AG04449 (cell line): ENCODE data around the gene SLC25A27.

ENCODE experiments used
- CTCF ChIA-PET: fragments of 350-600 bp; formaldehyde crosslinking; extraction: SDS; loops from one replicate; lab custom pipeline; 2021; ENCODE audit warnings: antibody characterized with exemption; lab: Yijun Ruan, JAX
- POLR2A ChIA-PET: fragments of 400-600, 350-600 bp; formaldehyde crosslinking; extraction: SDS; loops from one replicate; lab custom pipeline; 2020; ENCODE audit warnings: antibody characterized with exemption, inconsistent platforms; lab: Yijun Ruan, JAX
- DNase-seq: peaks from one replicate; pipeline ENCODE4 v3.0.0-alpha.2; 2010; ENCODE audit warnings: low read depth, low spot score
- H3K4me3 ChIP-seq: 2 replicates; pipeline ENCODE4 v1.5.1; 2011; ENCODE audit warnings: low read depth, mild to moderate bottlenecking, control low read depth, low read length
- TF ChIP-seq, protein P1 (sequence below): IDR thresholded peaks from one replicate; pipeline ENCODE4 v1.5.1; 2011; ENCODE audit warnings: mild to moderate bottlenecking, moderate library complexity, low read length, control low read depth, inconsistent platforms; ENCODE audit not compliant: insufficient read depth; ENCODE audit errors: missing control alignments

SLC25A27 gene

DNA sequence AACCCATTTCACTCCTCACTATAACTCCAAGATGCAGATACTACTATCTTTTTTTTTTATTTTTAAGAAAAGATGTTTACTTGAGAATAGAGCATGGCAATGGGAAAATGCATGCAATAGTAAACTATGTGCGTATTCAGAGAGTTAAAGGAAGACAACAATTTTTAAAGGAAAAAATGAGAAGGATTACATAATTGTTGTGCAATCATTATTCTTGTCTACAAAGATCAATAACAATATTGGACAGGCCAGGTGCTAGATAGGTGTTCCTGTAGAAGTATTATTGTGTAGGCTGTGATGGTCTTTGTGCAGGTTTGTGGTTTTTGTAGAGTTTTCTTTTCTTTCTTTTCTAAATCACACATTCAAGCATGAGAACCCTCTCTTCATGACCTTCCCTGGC is 20.7 kb upstream of the SLC25A27 start:
- POLR2A ChIA-PET, result no interaction called here
- TF ChIP-seq, protein P1, sequence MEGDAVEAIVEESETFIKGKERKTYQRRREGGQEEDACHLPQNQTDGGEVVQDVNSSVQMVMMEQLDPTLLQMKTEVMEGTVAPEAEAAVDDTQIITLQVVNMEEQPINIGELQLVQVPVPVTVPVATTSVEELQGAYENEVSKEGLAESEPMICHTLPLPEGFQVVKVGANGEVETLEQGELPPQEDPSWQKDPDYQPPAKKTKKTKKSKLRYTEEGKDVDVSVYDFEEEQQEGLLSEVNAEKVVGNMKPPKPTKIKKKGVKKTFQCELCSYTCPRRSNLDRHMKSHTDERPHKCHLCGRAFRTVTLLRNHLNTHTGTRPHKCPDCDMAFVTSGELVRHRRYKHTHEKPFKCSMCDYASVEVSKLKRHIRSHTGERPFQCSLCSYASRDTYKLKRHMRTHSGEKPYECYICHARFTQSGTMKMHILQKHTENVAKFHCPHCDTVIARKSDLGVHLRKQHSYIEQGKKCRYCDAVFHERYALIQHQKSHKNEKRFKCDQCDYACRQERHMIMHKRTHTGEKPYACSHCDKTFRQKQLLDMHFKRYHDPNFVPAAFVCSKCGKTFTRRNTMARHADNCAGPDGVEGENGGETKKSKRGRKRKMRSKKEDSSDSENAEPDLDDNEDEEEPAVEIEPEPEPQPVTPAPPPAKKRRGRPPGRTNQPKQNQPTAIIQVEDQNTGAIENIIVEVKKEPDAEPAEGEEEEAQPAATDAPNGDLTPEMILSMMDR, result no peak
- no peak overlapping the region for H3K4me3 ChIP-seq
- CTCF ChIA-PET, result no interaction called here
- DNase-seq, result no peak

DNA sequence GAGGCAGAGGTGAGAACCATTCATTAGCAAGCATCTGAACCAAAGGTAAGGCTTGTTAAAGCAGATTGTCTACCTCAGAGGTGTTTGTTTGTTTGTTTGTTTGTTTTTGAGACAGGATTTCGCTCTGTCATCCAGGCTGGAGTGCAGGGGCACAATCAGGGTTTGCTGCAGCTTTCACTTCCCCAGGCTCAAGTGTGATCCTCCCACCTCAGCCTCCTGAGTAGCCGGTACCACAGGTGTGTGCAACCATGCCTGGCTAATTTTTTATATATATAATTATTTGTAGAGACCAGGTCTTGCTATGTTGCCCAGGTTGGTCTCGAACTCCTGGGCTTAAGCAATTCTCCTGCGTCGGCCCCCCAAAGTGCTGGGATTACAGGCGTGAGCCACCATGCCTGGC is 17.3 kb upstream of the SLC25A27 start:
- DNase-seq, result no peak
- TF ChIP-seq, protein P1, result no peak
- POLR2A ChIA-PET, result no interaction called here
- no peak overlapping the region for H3K4me3 ChIP-seq
- CTCF ChIA-PET, result no interaction called here

DNA sequence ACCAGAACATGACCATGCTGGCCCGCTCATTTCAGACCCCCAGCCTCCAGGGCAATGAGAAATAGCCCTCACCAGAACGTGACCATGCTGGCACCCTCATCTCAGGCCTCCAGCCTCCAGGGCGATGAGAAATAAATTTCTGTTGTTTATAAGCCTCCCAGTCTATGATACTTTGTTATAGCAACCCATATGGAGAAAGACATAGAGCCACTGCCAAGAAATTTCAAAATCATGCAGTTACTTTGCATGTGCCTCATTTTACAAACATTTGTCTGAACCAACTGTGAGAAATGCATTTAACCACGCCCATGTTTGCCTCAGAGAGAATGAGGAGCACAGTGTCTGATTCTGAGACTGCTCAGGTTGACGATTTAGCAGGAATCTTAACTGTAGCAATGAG is 15.6 kb upstream of the SLC25A27 start:
- DNase-seq, result no peak
- CTCF ChIA-PET, result no interaction called here
- TF ChIP-seq, protein P1, result no peak
- H3K4me3 ChIP-seq, result no peak overlapping the region
- POLR2A ChIA-PET, result no interaction called here

DNA sequence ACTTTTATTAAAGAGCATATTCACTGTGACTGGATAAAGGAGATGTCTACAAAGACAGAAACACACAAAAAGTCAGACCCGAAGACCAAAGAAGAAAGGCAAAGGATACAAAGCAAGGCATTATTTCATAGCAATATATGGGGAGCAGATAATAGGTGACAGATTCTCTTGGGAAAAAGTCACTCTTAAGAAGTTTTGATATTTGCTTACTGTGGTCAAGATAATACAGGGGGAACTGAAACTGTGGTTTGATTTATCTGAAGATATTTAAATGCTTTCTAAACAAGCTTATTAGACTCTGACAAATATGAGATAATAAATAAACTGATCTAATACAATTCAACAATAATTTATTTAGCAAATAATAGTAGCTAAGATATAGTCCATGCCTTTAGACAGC is 14.8 kb upstream of the SLC25A27 start:
- H3K4me3 ChIP-seq, result no peak overlapping the region
- TF ChIP-seq, protein P1, result no peak
- DNase-seq, result no peak
- POLR2A ChIA-PET, result no interaction called here
- CTCF ChIA-PET, result no interaction called here

DNA sequence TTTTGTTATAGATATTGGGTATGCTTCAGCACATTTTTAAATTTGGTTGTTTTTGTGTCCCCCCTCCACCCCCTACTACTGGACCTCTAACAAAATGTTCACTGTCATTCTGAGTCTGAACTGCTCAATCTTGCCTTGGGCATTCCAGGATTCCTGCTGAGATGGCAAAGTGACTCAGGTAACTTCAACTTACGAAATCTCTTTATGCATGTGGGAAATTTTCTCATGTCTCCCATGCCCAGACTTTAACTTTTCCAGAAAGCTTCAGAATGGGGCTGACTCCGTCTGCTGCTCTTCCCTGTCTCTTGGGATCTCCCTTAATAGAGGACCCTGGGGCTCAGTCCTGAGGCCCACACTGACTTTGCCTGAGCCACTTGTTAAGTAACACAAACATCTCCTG is 14.1 kb upstream of the SLC25A27 start:
- POLR2A ChIA-PET, result no interaction called here
- DNase-seq, result no peak
- no peak overlapping the region for H3K4me3 ChIP-seq
- CTCF ChIA-PET, result no interaction called here
- TF ChIP-seq, protein P1, result no peak

DNA sequence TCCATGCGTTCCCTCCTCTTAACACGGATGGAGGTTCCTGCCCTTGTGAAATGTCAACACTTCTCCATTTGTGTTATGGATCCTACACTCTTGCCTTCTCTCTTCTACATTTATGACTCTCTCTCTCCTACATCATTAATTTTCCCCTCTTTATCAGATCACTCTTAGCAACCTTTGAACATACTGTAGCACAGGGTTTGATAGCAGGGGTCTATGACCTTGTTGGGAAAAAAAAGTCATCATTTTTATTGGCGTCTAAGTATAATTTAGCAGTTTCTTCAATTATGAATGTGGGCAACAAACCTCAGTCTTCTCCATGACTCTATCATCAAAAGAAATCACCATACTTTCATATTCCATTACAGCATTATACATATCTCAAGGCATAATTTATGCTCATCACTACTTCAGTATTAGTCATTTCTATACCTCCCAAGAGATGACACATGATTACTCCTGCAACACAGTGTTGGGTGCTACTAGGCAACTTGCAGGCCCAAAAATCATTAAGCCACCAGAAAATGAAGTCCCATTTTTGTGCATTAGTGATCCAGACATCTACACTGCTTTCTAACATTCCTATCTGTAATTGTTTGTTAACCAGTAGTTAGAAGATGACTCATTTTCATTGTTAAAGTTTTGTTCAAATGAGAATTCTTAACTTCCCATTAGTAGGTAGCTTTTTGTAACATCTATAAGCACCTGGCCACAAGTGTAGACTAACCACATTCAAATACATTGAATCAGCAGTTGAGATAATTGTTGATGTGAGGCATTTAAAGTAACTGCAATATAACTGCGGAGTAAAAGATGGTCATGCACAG is 9.6 kb upstream of the SLC25A27 start:
- no peak overlapping the region for H3K4me3 ChIP-seq
- DNase-seq, result no peak
- ChIA-PET POLR2A (no interaction called here), CTCF (no interaction called here)
- TF ChIP-seq, protein P1, result no peak
